GM21576 (cell line): Measurements from ENCODE around the gene ETS1.

Experiments used
- ATAC-seq: cut with Tn5 transposase; IDR thresholded peaks from one replicate; pipeline ENCODE4 v1.9.1; 2021; ENCODE audit warnings: mild to moderate bottlenecking, moderate library complexity; ENCODE audit not compliant: unreplicated experiment

ETS1 gene

DNA sequence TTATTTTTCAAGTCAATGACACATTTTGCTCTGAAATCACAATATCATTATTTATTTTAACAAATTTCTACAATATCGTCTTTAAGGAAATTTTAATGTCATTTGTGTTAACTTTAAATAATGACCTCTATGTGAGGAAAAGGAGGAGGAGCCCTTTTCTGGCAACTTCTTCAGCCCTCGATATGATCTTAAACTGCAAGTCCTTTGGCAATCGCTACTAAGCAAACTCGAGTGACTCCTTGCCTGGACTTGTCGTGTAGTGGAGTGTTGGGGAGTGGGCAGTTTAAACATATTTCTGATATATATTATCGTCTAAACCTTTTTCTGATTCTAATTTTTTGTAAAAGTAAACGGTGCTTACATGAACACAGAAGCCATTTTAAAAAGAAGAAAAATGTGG, 16.7 kb downstream of the ETS1 start:
- no peak for ATAC-seq

DNA sequence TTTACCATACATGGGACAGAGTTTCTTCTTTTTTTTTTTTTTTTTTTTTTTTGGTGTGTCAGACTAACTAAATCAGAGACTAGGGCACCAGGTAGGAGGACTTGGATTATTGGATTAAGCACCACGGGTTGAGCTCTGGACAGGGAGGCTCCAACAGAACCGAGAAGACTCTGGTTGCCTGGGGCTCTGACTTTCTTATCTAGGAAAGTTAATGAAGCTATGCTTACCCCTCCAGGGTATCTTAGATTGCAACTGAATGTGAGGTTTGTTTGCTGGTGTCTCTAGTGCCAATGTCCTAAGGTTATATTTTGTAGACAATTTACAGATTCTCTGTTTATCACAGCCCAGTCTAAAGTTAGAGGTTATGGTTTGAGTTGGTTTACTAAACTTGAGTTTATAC, 18.1 kb downstream of the ETS1 start:
- no peak for ATAC-seq

DNA sequence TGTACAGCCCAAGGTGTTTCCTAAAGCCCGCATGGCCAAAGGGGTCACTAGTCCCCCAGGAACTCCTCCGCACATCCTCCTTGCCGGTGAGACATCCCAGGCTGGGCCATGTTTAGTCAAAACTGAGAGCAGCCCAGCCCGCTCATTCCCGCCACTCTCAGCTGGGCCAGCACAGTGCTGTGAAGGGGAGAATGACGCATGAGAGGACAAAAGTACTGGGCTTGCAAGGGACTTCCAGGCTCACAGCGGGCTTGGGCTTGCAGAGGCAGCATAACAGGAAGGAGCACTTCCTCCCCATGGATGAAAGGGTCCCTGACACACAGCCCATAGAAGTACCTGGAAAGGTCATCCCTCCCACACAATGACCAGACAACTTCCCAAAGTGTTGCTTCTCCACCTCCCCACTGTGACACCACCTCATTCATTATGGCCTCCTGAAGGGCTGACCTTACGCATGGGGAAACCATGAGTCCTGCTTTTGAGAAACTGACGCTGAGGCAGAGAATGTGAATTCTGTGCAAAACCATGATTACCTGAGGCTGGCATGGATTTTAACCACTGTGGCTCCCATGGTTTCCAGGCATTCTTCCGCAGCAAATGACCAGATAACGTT, 19.1 kb downstream of the ETS1 start:
- ATAC-seq: no peak

DNA sequence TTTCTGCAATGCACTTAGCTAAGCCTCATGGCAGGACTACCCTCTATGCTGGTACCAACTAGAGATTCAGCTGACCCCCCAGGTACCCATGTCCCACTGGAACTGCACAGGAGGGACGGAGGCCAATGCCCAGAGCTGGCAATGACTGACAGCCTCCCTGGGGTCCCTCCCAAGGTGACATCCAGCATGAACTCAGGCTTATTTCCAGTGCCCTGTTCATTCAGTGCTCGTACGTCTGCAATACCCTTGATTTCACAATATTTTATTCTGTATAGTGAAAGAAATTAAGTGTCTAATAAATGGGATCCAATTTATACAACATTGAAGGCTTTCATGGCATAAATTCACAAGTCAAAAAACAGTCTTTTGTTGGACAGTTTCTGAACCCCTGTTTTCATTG, 20.2 kb downstream of the ETS1 start:
- ATAC-seq: no peak

DNA sequence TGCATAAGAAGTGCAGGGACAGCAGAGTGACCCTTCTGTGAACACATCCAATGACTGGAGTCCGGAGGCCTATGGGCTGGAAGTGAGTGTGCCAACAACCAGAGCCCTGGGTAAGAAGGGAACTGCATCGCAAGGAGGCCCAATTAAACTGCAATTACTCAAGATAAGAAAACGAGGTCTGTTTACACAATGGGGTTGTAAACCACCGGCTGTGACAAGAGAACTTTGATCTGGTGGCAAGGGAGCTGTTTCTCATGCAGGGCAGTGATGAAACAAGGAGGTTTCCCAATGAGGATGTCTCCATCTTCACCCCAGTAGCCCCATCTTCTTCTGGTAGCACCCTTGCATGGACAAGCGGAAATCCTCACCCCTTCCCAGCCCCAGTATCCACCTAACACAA, 21.5 kb downstream of the ETS1 start:
- ATAC-seq: no peak

DNA sequence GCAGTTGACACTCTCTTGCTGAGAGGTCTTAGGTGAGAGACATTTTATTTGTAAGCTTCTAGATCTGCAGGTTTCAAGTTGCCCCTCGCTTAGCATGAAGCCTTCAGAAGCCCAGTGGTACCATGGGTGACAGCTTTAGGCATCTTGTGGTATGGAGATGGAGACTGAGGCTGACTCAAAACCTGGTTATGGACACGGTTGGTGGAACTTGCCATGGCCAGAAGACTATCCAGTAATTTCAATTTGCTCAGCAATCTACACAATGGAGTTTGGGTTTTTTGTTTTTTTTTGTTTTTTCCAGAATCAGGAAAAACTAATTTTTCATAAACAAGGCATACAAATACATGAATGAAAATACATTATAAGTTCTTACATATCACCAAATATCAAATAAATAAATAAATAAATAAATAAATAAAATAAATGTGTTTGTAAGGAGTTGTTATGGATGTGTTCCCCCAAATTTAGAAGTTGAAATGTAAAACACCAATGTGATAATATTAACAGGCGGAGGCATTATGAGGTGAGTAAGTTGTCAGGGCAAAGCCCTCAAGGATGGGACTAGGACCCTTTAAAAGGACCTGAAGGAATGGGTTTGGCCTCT, 22.6 kb downstream of the ETS1 start:
- ATAC-seq: no peak

DNA sequence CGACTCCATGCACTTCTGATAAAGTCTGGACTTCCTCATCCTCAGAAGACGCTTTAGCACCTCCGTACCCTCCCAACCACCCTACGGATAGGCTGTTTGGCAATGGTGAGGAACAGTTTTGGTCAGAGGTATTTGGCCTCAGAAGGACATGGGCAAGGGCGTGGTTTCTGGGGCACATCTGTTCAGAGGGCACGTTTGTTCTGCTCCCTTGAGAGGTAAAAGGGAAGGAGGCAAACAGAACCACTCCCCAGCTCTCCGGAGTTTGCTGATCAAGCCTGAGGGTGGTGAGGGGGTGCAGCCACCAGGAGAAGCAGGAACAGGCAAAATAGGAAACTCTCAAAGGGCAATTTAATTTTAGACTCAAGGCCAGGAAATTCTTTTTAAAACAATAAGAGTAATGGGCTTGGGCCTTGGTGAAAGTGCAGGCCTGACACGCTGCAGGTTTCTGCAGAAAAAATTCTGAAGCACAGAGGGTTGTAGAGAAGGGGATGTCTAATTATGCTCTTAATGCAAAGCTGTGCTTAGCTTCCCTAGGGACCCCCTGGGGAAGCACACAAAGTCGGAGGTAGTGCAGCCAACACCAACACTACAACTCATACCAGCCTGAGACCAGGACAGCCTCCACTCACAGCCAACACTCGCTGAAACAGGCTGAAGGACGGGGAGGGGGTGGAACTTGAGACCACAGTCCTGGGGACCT, 23.3 kb downstream of the ETS1 start:
- no peak for ATAC-seq

DNA sequence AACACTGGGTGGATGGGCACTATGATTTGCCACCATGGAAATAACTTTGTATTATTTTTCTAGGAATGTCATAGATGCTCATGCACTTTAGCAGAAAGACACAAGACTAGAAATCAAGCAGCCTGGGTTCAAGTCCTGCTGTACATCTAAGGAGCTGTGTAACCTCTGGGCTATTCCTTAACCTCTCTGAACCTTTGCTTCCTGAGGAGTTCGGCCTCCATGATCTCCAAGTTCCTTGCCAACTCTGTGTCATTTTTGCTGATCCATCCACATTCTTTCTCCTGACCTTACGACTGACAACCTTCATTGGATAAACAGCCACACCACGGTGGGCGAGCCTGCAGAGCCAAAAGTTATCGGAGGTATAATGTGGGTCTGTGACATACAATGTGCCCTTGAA, 24.1 kb downstream of the ETS1 start:
- ATAC-seq: no peak

DNA sequence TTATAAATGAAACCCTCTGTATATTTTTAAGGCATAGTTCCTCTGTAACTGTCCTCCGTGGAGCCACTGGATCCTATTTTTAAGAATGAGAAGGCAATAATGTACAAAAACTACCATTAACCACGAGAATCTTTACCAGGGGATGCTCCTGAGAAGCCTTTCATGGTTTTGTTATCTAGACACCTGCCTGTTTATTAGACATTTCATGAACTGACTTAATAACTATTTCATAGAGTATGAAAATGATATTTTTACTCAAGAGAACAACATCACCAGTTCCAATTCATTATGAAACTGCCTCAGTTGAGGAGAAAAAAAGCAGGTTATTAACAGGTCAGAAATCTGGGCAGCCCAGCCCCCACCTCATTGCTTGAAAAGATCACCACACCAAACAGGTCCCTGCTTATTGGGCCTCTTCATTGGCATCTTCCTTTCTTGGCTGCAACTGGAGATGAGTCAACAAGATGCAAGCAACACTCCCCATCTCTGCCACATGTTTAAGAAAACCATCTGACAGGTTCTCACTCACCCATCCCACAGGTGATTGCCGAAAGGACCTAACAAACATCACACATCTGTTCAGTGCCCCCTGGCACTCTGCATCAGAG, 27.8 kb downstream of the ETS1 start:
- ATAC-seq: peak; percentile 55

DNA sequence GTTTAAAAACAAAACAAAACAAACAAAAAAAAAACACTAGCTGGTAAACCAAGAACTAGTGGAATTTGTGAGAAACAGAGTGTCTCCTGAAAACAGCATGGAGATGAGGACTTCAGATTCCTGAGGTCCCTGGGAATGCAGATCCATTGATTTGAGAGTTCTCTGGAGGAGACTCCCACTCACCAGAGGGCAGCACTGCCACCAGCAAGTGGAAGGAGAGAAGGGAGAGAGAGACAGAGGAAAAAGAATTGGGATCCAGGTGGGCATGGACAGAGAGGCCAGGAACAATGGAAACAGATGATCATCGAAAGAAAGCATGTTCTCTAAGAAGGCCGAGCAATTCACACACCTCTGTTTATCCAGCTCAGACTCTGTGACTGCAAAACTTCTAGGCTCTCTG, 31.8 kb downstream of the ETS1 start:
- ATAC-seq: no peak

DNA sequence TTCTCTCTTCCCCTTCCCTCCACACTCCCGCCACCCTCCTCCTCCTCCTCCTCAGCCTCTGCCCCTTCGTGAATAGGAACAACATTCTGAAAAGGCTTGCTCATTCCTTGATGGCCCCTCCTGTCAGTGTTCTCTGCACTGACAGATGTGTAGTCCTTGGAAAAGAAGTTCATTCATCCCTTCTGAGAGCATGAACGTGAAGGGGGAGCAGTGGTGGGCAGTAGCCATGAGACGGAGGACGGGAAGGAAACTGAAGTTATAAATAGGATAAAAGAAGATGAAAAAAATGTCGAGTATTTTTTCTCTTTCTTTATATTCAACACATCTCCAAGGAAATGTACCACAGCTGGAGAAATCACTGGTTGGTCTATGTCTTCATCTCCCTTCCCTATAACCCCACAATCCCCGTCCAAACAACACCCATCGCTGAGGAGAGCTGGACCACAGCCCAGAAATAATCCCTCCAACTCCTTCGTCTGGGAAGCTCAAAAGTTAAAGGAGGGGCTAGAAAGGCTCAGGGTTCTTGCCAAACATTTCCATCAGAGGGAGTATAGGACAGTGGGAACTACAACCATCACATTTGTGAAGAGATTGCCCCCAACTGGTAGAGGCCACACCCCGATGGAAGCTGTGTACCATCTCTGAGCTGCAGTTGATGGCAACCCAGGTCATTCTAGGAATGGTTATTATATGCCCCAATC, 33.5 kb downstream of the ETS1 start:
- no peak for ATAC-seq

DNA sequence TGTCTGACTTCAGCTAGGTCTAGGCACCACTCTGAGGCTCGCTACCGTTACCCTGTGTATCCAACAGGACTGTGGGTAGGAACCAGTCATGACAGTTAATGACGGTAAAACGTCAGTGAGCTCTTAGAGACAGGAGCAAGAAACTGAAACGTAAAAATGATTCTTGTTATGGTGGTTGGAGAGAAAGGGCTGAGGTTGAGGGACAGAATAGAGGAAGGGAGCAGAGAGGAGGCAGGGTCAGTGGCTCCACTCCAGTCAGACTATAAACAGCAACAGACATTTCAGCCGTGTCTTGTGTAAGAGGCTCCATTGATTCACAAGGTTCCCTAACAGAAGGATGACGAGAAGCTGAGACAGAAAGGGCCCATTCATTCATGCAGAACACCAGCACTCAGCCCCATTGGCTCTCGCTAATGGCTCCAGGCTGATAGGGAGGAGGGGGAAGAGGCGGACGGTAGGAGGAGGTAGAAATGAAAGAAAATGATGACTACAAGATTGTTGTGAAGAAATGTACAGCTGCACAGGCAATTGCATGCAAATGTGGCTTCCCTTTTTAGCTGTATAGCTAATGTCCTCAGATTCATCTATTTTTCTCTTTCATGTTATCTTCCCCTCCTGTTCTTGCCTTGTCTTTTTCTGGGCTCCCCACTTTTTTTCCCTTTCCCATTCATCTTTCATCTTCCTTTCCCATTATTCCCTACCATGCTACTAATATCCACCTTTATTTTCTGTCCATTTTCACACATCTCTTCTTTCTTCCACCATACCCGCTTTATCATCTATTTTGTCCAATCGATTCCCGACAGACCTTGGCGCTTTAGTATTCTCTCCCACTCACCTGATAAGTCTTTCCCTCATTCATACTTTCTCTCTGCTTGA, 34.3 kb downstream of the ETS1 start:
- ATAC-seq: peak; percentile 61

DNA sequence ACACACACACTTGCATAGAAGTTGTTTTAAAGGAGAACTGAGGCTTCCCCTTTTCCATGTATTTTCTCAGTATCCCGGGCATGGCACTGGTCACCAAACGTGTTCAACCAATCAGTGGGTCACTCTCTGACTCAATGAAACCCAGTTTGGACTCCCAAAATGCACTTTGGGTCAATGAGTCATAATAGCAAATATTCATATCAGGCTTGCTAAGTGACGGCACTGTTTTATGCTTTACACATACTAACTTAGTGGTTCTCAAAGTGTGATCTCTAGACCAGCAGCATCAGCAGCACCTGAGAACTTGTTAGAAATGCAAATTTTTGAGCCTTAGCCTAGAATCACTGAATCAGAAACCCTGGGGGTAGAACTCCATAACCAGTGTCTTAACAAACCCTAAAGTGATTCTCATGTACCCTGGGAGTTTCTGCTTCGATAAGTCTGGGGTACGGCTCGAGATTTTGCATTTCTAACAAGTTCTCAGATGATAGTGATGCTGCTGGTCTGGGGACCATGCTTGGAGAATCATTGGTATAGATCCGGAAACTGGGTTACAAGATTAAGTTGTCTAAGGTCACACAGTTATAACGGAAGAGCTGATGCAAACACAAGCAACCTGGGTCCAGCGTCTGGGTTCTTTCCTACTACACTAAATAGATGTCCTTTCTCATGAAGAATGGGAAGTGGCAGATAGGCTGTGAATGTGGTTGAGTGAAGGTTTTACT, 35.6 kb downstream of the ETS1 start:
- peak; percentile 52 for ATAC-seq

DNA sequence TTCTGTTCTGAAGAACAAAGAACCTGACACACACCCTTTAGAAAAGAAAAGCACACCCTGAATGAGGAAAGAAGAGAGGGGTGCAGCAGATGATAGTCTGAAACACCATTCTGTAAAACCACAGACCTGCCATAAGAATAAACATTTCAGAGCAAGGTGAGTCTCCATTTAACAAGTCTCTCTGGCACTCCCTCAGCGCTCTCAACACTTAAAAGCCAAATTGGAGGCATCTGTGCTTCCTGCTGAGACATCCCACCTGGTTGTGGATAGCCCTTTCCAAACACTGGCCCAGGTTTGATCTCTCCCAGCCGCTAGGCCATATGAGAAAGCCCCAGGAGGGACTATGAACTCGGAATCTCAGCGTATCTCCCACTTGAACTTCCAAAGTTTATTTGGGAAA, 36.3 kb downstream of the ETS1 start:
- no peak for ATAC-seq

DNA sequence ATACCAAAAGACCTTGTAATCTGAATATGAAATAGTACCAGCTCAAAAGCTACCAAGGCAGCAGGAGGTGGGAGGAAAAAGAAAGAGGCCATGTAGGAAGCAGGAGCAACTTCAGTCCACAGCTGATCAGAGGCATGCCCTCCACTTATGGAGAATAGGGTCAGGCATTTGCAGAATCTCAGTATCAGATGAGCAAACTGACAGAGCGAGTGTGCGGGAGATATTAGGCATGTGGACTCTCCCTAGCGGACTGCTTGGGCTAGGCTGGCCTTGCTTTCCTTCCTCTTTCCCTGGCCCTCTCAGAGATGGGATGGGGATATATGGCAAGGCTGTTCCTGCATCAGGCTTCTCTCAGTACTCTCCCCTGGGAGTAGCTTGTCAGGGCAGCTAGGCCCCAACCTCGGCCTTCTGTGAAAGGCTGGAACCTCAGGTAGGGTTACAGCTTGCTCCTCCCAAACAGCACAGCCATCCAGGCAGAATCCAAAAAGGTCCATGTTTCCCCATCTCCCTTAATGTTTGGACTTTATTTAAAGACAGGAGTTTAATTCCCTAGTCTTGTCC, 37.0 kb downstream of the ETS1 start:
- ATAC-seq: no peak

DNA sequence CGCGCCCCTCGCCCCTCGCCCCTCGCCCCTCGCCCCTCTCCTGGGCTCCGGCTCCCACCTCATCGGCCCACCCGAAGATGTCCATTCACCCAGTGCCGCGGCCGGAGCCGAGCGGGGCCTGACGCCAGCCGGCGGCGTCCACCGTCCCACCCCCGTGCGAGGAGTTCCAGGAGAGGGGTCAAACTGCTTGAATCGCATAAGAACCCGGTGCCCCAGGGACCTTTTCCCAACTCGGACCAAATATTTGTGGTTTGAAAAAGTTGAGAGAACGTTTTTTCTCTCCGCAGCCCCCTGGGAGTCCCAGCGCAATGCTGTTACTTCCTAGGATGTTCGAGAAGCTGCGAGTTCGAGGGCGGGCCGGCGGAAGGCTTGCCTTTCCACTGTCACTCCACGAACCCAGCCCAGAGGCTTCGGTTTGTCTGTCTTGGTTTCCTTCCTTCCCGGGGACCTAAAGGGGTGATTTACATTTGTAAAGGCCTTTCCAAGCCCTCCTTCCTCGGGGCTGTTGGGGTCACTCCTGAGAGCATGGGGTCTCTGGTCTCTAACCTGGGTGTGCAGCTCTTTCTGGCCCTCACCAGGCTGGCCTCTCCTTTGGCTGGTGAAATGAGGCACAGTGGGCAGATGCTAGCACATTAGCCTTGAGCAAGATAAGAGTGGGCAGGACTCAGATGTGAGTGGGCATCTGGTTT, 38.0 kb downstream of the ETS1 start:
- no peak for ATAC-seq

DNA sequence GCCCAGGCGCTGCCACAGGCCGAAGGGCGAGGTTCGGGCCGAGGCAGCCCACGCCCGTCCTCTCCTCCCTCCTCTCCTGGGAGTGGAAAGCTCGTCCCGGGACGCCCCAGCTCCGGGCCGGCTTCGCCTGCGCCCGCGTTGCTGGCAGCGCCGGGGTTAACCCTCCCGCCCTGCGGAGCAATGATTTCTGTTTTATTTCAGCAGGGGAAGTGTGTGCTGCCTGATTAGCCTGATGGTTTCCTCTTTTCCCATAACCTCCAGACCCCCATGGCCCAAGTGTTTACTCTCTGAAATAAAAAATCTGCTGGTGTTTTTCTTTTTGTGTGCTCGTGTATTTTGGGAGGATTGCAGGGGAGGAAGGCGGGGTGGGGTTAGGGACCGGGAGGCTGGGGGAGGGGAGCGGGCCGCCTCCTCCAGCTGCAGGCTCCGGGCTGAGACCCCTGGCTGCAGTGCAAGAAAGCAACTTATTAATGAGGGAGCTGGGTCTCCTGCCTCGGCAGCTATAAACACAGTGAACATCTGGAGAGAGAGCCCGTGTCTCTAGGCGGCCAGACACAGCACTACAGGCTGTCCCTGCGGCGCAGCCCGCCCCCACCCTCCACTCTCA, 38.6 kb downstream of the ETS1 start:
- no peak for ATAC-seq

DNA sequence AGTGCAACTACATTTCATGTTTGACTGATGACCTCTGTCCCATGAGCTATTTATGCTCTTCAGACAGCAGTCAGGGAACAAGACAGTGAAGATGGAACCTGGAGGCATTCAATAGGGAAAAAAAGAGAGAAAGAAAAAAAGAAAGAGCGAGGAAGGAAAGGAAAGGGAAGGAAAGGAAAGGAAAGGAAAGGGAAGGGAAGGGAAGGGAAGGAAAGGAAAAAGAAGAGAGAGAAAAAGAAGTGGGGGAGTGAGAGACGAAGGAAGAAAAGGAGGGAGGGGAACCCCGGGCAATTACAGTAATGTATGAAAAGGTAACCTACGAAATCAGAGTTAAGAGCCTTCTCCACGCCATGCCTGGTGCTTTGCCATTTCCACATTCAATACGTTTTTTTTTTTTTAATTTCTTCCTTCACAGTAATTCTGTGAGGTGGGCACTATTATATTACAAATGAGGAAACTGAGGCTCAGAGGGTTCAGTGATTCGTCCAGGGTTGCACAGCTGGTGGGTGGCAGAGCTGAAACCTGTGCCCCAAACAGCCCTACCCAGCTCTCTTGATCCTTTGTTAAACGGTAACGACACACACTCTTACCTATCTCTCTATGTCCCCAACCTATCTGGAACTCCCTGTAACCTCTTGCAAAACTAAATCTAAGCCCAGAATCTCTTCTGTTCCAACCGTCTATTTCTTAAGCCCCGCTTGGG, 39.3 kb downstream of the ETS1 start:
- no peak for ATAC-seq
